Activated naive CD4-positive, alpha-beta T cell (primary cell): Measurements from ENCODE around the gene PDE9A.
"Not testable (repeated sequence)": the region's sequence is repeated elsewhere in the genome, so short reads cannot be mapped to it uniquely, and the experiment has no call there.

Experiments used
- DNase-seq, 4 experiments: peaks; one replicate each; lab custom pipeline; 2025; lab: John Stamatoyannopoulos, UW

Gene PDE9A

DNA sequence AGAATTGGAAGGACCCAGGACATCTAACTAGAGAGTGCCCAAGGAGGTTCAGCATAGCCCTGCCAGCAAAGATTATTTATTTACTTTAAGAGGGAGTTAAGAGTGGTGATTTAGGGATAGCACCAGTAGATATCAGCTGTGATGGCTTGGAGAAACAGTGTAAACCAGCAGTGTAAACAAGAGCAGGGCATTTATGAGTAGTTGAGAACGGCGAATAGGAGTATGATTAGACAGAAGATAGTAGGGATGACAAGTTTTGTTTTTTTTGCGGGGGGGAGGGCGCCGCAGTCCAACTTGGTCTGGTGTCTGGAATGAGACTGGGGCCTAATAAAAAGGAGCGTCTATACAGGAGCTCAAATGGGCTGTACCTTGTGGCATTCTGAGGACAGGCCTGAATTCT is 148.2 kb downstream of the PDE9A start:
- not testable (repeated sequence) for DNase-seq

DNA sequence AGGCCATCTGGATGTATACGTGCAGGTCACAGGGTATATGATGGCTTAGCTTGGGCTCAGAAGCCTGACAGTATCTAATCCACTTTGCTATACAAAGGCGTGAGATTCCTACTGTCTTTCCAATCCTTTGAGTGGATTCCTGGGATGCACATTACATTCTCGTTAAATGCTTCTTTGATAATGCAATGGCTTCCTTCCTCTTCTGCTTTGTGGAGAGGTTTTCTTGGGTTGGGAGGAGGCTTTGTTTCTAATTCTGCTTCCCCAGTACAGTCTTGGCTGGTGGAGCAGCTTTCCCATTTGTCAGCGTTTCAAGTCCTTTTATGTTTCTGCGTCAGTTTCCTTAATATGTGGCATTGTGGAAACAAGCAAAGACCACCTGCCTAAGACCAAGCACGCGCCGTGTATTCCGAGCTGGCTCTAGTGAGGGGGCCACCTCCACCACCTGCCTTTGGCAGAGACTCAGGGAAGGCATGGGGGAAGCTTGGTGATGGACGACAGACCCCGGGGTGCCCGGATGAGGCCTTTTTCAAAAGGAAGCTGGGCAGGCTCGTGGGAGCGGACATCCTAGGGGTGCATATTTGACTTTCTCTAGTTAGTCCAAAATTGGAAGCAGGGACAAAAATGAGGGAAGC is 153.2 kb downstream of the PDE9A start:
- DNase-seq: no peak

DNA sequence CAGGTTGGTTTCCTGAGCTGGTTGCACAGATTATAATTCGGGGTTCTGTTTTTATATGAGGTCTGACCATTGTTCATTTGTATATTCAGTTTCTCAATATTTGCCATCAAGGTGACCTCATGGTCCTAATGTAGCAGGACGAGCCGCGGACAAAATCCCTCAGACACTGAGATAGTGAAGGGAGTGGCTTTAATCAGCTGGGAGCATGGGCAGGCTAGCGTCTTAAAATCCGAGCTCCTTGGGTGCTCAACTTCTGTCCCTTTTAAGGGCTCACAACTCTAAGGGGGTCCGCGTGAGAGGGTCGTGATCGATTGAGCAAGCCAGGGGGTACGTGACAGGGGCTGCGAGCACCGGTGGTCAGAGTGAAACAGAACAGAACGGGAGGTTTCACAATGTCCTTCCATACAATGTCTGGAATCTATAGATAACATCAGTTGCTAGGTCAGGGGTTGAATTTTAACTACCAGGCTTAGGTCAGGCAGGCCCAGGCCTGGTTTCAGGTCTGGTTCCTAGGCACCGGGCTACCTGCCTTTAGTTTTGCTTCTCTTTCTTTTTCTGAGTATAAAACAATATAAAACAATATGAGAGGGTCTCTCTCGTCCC is 154.0 kb downstream of the PDE9A start:
- not testable (repeated sequence) for DNase-seq

DNA sequence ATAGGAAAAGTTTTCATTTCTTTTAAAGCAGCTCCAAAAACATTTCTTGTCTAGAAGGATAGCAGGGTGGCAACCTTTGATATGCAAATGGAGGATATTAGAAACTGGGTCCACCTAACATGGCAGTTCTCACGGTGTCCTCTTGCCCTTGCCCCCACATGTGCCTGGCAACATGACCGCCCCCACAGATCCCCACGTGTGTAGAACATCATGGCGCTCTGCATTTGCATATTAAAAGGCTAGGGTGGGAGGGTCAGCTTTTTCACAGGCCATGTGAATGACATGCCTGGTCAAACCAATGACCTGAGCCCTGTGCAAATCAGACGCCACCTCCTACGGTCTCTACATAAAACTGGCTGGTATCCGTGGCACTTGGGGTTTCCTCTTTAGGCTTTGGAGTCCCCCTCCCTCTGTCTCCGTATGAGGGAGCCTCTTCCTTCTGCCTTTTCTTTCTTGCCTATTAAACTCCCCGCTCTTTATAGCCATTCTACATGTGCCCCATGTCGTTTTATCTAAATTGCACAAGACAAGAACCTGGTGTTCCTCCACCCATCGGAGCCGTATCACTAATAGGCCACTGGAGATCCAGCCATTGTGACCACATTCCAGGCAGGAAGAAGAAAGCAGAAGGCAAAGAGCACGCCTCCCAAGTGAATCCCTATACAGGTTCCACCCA is 154.7 kb downstream of the PDE9A start:
- no peak for DNase-seq

DNA sequence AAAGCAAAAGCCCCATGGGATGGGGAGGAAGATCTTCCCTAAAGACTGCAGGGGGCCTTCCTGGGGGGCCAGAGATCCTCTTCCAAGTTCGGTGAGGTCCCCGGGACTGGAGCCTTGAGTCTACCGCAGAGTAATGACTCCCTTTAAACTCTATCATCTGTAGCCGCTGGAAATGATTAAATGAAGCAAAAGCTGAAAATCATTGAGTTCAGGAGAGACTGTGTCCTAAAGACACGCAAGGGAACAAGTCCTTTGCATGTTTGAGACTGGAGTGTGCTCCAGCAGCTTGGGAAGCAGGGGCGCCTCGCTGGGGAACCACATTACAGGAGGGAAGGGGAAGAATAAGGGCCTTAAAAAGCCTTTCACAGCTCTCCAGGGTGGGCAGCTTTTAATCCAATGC is 155.8 kb downstream of the PDE9A start:
- DNase-seq: no peak

DNA sequence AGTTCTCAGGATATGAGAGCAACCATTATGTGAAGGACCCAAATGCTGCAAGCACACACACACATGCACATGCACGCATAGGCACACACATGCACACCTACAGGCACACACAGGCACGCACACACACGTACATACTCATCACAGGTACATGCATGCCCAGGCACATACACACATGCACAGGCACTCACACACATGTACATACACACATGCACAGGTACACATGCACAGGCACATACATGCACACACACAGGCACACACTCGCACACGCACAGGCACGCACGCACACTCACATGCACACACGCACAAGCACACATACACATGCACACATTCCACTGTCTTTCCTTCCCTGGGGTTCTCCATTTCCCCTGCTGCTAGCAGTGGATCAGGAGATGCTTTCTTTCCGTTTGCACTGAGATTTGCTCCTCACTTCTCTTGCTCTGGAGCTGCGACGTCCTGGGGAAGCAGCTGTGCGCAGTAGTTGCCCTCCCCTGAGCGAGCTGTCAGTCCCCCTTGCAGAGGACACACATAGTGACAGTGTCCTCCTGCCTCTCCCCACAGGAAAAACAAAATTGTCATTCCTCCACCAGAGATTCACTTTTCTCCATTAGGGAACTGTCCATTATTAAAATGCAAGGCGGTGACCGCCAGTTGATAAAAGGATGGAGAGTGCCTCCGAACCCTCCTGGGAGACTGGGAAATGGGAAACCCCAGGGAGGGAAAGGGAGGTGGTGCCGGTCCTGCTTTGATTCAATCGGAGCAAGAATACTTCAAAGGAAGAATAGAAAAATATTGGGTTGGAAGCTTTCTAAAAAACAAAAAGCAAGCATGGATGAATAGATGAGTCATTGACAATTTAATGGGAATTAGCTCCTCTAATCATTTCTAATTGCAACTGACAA is 156.4 kb downstream of the PDE9A start:
- DNase-seq: no peak

DNA sequence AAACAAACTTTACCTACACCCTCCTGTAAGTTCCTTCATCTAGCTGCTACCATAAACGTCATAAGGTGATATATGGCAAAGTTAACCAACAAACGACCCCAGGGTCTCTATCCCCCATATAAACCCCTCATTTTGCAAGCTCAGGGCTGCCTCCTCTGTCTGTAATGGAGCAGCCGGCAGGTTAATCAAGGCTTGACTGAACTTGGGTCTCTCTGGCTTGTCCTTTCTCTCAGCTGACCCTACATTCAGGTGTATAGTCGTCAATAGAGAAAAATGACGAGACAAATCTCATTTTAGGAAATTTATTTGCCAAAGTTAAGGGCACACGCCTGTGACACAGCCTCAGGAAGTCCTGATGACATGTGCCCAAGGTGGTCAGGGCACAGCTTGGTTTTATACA is 158.5 kb downstream of the PDE9A start:
- DNase-seq: no peak

DNA sequence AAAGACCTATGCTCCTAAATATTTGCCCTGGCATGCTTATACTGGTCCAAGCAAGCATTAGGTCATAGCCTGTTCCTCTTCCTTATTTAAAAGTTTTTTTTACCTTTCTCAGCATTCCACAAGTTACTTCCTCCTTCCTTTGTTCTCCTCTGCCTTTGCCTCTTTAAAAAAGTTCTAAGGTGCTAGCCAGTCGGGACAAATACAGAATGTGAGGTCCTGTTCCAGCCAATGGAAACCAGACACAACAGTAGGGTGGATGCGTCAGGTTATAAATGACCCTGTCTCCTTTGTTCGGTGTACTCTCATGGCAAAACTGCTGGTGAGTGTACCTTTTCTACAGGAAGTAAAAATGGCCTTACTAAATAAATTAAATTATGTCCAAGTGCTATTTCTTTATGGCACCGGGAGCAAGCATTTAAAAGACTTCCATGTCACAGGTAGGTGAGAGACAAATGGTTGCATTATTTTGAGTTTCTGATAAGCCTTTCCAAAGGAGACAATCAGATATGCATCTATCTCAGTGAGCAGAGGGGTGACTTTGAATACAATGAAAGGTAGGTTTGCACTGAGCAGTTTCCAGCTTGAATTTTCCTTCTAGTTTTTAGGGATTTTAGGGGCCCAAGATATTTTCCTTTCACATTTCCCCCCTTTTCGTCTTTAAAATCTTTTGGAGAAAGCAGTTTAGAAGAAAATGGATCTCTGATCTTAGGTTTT is 159.3 kb downstream of the PDE9A start:
- not testable (repeated sequence) for DNase-seq

DNA sequence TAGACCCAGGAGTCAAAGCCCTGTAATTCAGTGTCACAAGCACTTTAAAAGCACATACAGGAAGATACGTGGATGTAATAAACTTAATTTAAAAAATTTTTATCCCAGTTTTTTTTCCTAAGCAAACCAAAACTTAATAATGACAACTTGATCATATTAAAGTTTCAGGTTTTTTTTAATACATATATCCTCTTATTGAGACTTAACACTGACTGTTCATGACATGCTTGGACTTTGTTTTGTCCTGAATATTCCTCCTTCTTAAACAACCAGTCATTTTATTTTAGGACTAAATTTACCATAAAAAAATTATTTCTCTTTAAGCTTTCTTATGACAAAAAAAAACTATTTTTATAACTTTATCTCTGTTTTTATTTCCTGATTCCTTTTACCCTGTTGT is 161.8 kb downstream of the PDE9A start:
- DNase-seq: no peak

DNA sequence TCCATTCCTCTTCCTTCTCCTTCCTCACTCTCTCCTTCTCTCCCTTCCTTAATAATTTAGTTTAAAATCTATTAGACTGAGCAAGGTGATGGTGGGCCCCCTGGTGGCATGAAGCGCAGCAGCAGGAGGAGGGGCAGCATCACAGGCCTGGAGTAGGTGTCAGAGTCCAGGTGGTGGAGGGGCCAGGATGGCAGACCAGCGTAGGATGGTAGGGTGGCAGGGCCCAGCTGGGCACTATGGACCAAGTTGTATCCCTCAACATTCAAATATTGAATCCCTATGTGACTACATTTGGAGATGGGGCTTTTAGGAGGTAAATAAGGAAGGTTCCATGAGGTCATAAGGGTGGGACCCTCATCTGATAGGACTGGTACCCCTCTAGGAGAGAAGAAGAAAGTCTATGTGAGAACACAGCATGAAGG is 164.9 kb downstream of the PDE9A start:
- peak in 3 of 4 experiments; percentile 35 to 62 (median 55) for DNase-seq

DNA sequence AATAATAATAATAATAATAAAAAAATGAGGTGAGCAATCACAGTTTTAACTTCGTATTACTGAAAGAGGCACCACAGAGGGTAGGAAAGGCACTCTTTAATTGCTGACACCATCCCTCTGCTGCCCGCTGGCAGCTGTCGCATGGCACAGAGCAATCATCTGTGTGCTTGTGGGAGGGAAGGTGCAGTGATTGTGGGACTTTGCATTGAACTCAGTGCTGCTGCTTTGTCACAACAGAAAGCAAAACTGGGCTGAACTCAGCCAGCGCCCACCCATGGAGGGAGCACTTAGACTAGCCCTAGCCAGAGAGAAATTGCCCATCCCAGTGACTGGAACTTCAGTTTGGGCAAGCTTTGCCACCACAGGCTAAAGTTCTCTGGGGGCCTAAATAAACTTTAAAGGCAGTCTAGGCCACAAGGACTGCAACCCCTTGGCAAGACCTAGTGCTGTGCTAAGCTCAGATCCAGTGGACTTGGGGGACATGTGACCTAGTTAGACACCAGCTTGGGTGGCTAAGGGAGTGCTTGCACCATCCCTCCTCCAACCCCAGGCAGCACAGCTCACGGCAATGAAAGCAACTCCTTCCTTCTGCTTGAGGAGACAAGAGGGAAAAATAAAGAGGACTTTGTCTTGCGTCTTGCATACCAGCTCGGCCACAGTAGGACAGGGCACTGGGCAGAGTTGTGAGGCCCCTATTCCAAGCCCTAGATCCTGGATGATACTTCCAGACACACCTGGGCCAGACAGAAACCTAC is 166.6 kb downstream of the PDE9A start:
- no peak for DNase-seq

DNA sequence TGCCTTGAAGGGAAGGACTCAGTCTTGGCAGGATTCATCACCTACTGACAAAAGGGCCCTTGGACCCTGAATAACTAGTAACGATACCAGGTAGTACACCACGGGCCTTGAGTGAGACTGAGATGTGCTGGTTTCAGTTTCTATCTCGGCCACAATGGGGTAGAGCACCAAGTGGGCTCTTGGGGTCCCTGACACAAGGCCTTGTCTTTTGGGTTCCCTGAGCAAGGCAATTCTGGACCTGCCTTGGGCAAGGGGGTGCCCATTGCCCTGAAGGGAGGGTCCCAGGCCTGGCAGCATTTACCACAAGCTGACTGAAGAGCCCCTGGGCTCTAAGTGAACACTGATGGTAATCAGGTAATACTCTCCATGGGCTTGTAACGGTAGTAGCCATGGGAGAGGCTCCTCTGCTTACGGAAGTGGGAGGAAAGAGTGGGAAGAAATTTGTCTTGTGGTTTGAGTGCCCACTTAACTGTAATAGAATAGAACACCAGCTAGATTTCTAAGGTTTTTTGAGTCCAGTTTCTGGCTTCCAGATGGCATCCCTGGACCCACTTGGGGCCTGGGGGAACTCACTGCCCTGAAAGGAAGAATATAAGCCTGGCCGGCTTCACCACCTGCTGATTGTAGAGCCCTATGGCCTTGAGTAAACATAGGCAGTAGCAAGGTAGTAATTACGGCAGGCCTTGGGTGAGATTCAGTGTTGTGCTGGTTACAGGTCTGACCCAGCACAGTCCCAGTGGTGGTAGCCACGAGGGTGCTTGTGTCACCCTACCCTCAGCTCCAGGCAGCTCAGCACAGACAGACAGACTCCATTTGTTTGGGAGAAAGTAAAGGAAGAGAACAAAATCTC is 167.4 kb downstream of the PDE9A start:
- DNase-seq: no peak
